Duodenal mucosa (tissue), 2 donors: ENCODE results near the gene RETNLB.

Experiments used
- H3K27ac ChIP-seq: one replicate; pipeline ENCODE4 v1.7.0; 2013; ENCODE audit warnings: low read depth, low read length
- H3K27me3 ChIP-seq, 2 donors: one replicate each; pipeline ENCODE4 v1.7.0; 2013; ENCODE audit warnings: low read length in 2 of 2, control low read depth in 1 of 2; ENCODE audit not compliant: insufficient read depth in 2 of 2, control insufficient read depth in 1 of 2
- H3K36me3 ChIP-seq, 2 donors: one replicate each; pipeline ENCODE4 v1.7.0; 2013; ENCODE audit warnings: low read length in 2 of 2, control low read depth in 1 of 2; ENCODE audit not compliant: insufficient read depth in 2 of 2, control insufficient read depth in 1 of 2
- H3K4me1 ChIP-seq, 2 donors: one replicate each; pipeline ENCODE4 v1.7.0; 2013; ENCODE audit warnings: low read length in 2 of 2, control low read depth in 1 of 2; ENCODE audit not compliant: insufficient read depth in 2 of 2, control insufficient read depth in 1 of 2
- H3K4me3 ChIP-seq, 2 donors: one replicate each; pipeline ENCODE4 v1.7.0; 2013; ENCODE audit warnings: low read length in 2 of 2, low read depth in 1 of 2
- H3K9ac ChIP-seq, 2 donors: one replicate each; pipeline ENCODE4 v1.7.0; 2013; ENCODE audit warnings: low read length in 2 of 2, low read depth in 1 of 2
- H3K9me3 ChIP-seq, 2 donors: one replicate each; pipeline ENCODE4 v1.7.0; 2013; ENCODE audit warnings: low read length in 2 of 2, control low read depth in 1 of 2; ENCODE audit not compliant: control insufficient read depth in 1 of 2

The RETNLB gene, protein sequence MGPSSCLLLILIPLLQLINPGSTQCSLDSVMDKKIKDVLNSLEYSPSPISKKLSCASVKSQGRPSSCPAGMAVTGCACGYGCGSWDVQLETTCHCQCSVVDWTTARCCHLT

DNA sequence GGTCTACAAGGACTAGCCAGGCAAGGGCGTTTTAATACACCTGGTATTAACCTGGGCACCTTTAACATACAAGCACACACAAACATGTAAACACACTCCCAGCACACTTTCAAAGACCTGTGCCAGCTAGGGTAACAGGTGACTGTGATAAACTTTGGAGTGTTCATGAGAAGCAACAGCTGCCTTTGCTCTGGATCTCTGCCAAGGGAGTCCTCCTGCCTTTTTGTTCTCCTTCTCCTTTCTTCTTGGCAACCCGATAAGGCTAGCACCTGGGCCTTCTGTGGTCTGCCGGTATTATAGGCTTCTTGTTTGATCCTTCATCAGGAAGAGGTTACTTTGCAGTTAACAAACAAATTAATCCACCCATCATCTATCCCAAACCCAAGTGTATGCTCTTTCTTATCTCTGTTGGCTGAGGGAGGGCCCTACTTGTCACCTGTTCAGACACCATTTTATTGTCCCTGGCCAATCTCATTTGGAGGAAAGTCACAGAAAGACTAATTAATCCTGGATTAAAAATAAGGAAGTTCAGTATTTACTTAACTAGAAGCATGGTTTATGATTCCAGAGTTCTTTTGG lies at the start of gene RETNLB:
RETNLB (minus strand) TSS at position 7 of the 579 bp plus-strand sequence. CDS start 225 bp downstream, outside the sequence.
- H3K27me3 ChIP-seq, result no peaks in the 10 kb centered on the region
- H3K9me3 ChIP-seq, result no peaks in the 10 kb centered on the region
- H3K4me1 ChIP-seq, result peaks cover 0 to 12% of the 10 kb centered on the region in 2 donors
- H3K4me3 ChIP-seq, result peak within 1 kb of the TSS in 1 of 2 donors; percentile 29
- no peak within 1 kb of the TSS for H3K9ac ChIP-seq
- no peak within 1 kb of the TSS for H3K27ac ChIP-seq
- no peaks in the 10 kb centered on the region for H3K36me3 ChIP-seq

DNA sequence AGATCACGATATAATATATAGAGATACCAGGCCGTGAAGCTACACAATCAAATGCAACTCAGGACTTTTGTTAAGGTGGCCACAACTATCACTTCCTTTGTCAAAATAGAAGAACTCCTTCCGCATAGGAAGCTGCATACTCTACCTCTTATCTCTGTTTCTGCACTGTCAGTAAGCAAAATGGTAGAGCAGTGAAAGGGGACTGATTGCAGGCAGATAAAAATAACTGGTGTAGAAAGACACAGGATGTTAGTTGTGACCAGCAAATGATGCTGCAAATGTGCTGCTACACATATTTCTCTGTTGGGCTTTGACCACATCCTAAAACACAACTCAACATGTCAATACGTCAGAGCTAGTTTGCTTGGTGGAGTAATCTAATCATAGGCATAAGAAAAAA lies 49.1 kb upstream of the RETNLB start:
- Histone ChIP-seq H3K4me3 (no peak overlapping the region), H3K27ac (no peak overlapping the region), H3K9me3 (no peaks in the 10 kb centered on the region), H3K9ac (no peak overlapping the region), H3K27me3 (no peaks in the 10 kb centered on the region), H3K4me1 (peaks cover 0 to 15% of the 10 kb centered on the region in 2 donors), H3K36me3 (no peaks in the 10 kb centered on the region)

DNA sequence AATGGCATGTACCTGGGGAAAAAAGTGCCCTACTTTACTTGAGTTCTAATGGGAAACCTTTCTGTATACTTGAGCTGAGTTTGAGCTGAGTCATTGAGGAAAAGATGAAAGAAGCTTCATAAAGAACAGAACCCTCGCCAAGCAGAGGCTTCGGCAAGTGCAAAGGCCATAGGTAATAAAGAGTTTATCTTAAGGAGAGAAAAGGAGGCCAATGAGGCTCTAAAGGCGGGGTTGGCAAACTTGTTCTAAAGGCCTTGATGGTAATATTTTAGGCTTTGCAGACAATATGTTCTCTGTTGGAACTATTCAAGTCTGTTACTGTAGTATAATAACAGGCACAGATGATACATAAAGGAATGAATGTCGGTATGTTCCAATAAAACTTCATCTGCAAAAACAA lies 47.8 kb upstream of the RETNLB start:
- H3K4me3 ChIP-seq, result no peak overlapping the region
- H3K9me3 ChIP-seq, result no peaks in the 10 kb centered on the region
- H3K27me3 ChIP-seq, result no peaks in the 10 kb centered on the region
- peaks cover 0 to 15% of the 10 kb centered on the region in 2 donors for H3K4me1 ChIP-seq
- no peaks in the 10 kb centered on the region for H3K36me3 ChIP-seq
- no peak overlapping the region for H3K27ac ChIP-seq
- H3K9ac ChIP-seq, result no peak overlapping the region

DNA sequence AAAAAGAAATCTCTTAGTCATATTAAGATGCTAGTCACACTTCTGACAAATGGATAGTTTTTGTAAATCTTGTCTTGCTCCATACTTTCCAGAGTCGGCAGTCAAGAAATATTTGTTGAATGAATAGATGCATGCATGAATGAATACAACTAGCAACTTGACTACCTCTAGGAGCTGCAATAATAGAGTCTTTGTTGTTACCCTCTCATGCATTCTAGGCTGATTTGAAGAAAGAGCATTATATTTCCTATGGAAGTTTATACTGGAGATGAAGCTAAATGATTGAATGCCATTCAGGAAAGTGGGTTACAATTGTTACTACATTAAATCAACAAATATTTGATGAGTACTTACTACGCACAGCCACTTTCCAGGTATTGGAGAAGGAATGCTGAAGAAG lies 47.2 kb upstream of the RETNLB start:
- Histone ChIP-seq H3K9me3 (no peaks in the 10 kb centered on the region), H3K27me3 (no peaks in the 10 kb centered on the region), H3K4me1 (peaks cover 0 to 15% of the 10 kb centered on the region in 2 donors), H3K4me3 (no peak overlapping the region), H3K9ac (no peak overlapping the region), H3K27ac (no peak overlapping the region), H3K36me3 (no peaks in the 10 kb centered on the region)

DNA sequence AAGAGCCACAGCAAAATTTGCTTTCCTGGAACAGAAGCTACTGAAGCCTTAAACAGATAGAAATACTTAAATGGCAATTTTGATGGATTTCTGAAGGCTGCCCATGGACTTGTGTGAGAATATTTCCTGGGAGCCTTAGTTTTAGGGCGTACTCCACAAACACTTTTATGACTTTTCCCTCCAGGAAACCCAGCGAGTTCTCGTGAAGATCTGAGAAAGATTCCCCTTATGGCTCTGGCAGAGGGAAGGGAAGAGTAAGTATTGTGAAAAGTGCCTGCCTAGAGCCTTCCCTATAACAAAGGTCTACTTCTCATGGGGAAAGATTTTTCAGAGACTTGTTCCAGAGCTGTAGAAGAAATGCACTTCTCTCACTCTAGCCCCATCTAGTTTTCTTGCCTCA lies 34.3 kb upstream of the RETNLB start:
- no peak overlapping the region for H3K27ac ChIP-seq
- H3K4me3 ChIP-seq, result no peak overlapping the region
- H3K27me3 ChIP-seq, result no peaks in the 10 kb centered on the region
- H3K36me3 ChIP-seq, result no peaks in the 10 kb centered on the region
- no peak overlapping the region for H3K9ac ChIP-seq
- H3K9me3 ChIP-seq, result no peaks in the 10 kb centered on the region
- H3K4me1 ChIP-seq, result no peaks in the 10 kb centered on the region

DNA sequence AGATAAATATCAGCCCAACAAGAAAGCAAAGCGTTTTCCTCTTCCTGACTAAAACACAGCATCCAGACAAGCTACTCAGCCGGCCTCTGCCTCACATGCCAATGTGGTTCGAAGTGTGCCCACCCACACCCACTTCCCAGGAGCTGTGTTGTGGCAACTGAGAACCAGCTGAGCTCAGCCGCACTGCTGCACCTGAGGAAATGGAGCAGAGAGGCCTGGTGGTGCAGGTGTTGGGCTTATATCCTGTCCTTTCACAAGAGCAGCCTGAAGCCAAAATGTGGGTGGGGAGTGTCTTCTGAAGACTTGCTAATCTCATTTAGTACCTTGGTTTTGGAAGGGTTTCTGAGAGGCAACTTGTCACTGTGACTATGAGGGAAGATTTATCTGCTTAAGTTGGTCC lies 23.0 kb upstream of the RETNLB start:
- Histone ChIP-seq H3K27ac (no peak overlapping the region), H3K9ac (no peak overlapping the region), H3K27me3 (no peaks in the 10 kb centered on the region), H3K4me1 (no peaks in the 10 kb centered on the region), H3K36me3 (no peaks in the 10 kb centered on the region), H3K4me3 (no peak overlapping the region), H3K9me3 (no peaks in the 10 kb centered on the region)

DNA sequence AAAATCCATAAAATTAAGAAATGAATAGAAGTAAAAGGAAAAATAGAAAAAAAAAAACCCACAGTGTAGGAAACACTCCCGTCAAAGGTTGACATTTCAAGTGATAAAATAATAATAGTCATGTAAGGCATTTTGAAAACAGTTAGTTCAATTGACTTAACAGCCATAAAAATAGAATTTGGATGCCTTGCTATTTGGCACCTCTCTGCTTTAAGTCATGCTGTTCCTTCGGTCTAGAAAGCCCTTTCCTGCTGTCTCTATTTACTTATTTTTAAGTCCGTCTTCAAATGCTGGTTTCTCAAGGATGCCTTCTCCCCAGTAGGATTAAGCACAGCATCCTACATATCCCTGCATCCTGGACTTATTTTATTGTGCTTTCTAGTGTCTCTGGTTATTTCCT lies 22.3 kb upstream of the RETNLB start:
- Histone ChIP-seq H3K36me3 (no peaks in the 10 kb centered on the region), H3K27me3 (no peaks in the 10 kb centered on the region), H3K4me1 (no peaks in the 10 kb centered on the region), H3K27ac (no peak overlapping the region), H3K9ac (no peak overlapping the region), H3K4me3 (no peak overlapping the region), H3K9me3 (no peaks in the 10 kb centered on the region)

DNA sequence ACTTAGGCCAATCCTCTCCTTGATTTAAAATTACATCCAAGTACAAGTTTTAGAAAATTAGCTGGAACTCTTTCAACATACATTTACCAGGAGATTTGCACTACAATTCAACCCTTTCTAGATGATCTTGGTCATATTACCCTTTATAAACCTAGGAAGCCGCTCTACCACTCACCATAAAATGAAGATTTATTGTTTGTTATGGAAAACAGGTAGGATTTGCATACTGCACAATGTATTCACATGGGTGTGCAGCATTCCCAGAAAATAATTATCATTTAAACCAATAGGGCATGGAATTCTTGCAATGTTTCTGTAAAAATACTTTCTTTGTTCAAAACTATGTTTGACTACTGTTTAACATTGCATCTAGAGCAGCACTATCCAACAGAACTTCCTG lies 18.4 kb upstream of the RETNLB start:
- no peak overlapping the region for H3K27ac ChIP-seq
- H3K4me3 ChIP-seq, result no peak overlapping the region
- no peaks in the 10 kb centered on the region for H3K36me3 ChIP-seq
- H3K9me3 ChIP-seq, result no peaks in the 10 kb centered on the region
- H3K4me1 ChIP-seq, result no peaks in the 10 kb centered on the region
- H3K9ac ChIP-seq, result no peak overlapping the region
- no peaks in the 10 kb centered on the region for H3K27me3 ChIP-seq

DNA sequence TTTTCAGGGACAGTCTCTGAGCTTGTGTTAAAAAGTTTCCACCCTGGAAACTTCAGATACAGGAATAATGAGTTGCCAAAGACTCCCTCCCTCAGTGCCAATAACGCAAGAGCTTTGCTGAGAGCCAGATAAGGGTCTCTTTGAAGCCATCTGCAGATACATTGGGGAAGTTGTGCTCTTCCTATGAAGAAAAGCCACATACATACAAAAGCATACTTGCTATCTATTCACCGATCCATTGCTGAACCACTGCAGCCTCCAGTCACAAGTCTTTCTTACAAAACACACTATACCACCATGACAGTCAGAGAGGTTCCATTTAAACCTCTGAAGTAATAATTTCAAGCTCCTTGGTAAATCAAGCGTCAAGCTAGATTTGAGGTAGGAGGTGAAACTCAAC lies 10.0 kb upstream of the RETNLB start:
- no peak overlapping the region for H3K4me3 ChIP-seq
- H3K27ac ChIP-seq, result no peak overlapping the region
- H3K36me3 ChIP-seq, result no peaks in the 10 kb centered on the region
- no peaks in the 10 kb centered on the region for H3K4me1 ChIP-seq
- H3K27me3 ChIP-seq, result no peaks in the 10 kb centered on the region
- no peaks in the 10 kb centered on the region for H3K9me3 ChIP-seq
- H3K9ac ChIP-seq, result no peak overlapping the region

DNA sequence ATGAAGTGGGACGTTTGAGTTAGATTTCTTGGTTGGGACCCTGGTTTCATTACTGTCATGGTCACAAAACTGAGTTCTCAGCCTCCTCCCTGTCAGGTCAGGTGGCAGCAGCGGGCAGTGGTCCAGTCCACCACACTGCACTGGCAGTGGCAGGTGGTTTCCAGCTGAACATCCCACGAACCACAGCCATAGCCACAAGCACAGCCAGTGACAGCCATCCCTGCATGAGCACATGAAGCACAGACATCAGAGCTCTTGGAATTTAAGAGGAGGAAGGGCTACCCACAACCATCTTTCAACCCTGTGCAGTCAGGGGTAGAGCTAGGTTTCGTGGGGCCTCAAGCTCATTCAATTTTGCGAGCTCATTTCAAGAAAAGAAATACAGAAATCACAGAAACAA lies 1.5 kb downstream of the RETNLB start:
- Histone ChIP-seq H3K9ac (no peak overlapping the region), H3K9me3 (no peaks in the 10 kb centered on the region), H3K4me1 (peaks cover 0 to 12% of the 10 kb centered on the region in 2 donors), H3K27ac (no peak overlapping the region), H3K4me3 (no peak overlapping the region), H3K36me3 (no peaks in the 10 kb centered on the region), H3K27me3 (no peaks in the 10 kb centered on the region)
